G401 (cell line): Measurements from ENCODE around the gene MTA1. TPM values are rescaled to one million over a fixed set of nuclear protein-coding genes. Genes with fewer than 3 reads are reported as not detected.

Experiments used
- DNase-seq: peaks from one replicate; pipeline ENCODE4 v3.0.0-alpha.2; 2015; ENCODE audit warnings: low spot score
- in situ Hi-C: cut with HindIII; loops from 2 replicates; pipeline ENCODE4 v1.10.0; 2016; ENCODE audit warnings: low sequenced_read_pairs, mixed read lengths
- total RNA-seq: library from RNA; depleted of rRNA; stranded (reverse); fragments of >200 nt; shearing (Covaris generic); gene quantifications from 2 replicates; pipeline ENCODE4 v1.2.3, GENCODE V29; 2014

The MTA1 gene
- total RNA-seq, 1 experiment from 2014 or later = 55.1 TPM

GRCh38 chr14:105385698-105386365 lies 33.8 kb upstream of the MTA1 start:
- no peak for DNase-seq
- in situ Hi-C loops = no loop called here

- in situ Hi-C loops = no loop called here
- no peak for DNase-seq
Measured at GRCh38 chr14:105386581-105387529, 32.8 kb upstream of the MTA1 start.

DNA sequence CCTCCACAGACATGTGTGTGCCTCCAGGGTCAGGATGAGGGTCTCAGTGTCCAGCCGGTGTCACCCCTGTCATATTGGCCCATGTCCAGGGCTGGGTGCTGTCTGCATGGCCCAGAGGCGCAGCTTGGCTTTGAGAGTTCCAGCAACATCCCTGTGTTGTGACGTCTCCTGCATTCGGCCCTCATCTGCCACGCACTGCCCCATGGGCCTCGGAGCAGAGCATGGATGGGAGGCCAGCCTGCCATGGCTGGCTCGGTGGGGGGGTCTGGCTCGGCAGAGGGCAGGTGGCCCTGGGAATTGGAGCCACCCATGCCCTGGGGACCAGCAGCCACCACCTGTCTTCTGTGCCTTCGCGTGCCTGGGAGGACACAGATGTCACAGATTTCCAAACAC lies 32.1 kb upstream of the MTA1 start:
- in situ Hi-C loops = no loop called here
- DNase-seq = no peak

GRCh38 chr14:105388110-105388951 lies 31.3 kb upstream of the MTA1 start:
- in situ Hi-C loops = no loop called here
- no peak for DNase-seq

GRCh38 chr14:105388976-105389375 lies 30.7 kb upstream of the MTA1 start:
- in situ Hi-C loops = no loop called here

DNA sequence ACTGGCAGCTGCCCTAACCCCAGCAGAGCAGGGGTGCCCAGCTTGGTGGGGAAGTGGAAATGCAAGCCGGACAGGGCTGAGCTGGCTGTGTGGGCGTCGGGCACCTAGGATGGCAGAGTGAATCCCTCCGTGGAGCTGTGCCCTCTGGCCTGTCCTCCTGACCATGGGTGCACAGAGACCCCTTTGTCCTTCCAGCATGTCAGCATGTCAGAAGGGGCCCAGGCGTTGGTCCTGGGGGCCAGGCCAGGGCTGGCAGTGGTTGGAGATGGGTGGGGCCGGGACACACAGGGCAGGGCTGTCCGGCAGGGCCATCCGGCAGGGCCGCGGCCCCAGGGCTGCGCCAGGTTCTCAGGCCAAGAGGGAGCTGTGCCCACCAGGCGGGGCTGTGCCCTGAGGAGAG lies 30.1 kb upstream of the MTA1 start:
- in situ Hi-C loops = no loop called here
- no peak for DNase-seq

More at GRCh38 chr14:105388976-105389375, 30.7 kb upstream of the MTA1 start:
- no peak for DNase-seq

GRCh38 chr14:105389976-105390848 lies 29.4 kb upstream of the MTA1 start:
- in situ Hi-C loops = no loop called here
- DNase-seq = no peak

DNA sequence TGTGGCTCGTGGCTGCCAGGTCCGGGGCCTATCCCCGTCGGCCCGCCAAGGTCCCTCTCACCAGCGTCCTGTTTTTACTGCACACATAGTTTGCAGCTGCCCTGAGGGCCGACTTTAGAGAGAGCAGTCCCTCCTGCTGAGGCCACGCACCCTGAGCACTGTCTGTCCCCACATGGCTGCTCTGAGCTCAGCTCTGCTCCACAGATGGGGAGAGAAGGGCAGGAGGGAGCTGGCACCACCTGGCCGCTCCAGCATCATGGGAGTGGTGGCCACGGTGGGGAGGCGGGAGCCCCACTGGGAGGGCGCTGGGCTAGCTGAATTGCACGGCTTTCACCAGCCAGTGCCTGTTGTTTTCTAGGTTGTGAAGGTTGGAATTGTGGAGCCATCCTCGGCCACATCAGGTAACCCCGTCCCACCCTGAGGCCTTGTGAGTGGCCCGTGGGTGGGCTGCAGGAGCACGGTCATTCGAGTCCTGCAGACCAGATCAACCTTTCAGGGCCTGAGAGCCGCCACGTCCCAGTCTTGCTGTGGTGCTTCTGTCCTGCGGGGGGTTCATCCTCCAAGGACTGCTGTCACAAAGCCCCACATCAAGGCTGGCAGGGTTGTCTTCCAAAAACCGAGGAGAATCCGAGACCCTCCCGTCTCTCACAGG lies 28.7 kb upstream of the MTA1 start:
- DNase-seq = no peak
- in situ Hi-C loops = no loop called here

DNA sequence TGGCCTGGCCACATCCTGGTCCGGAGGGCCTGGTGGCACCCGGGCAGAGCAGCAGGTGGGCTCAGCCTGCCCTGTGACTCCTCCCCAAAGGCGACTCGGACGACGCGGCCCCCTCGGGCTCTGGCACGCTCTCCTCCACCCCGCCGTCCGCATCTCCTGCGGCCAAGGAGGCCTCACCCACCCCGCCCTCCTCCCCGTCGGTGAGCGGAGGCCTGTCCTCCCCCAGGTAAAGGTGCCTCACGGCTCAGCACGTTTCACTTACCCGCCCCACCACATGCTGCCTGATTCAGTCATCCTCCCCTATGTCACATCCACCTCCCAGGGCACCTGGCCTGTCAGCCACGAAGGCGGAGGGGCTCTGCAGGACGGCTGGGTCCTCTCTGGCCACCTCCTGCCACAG lies 28.1 kb upstream of the MTA1 start:
- DNase-seq = no peak
- in situ Hi-C loops = no loop called here

DNA sequence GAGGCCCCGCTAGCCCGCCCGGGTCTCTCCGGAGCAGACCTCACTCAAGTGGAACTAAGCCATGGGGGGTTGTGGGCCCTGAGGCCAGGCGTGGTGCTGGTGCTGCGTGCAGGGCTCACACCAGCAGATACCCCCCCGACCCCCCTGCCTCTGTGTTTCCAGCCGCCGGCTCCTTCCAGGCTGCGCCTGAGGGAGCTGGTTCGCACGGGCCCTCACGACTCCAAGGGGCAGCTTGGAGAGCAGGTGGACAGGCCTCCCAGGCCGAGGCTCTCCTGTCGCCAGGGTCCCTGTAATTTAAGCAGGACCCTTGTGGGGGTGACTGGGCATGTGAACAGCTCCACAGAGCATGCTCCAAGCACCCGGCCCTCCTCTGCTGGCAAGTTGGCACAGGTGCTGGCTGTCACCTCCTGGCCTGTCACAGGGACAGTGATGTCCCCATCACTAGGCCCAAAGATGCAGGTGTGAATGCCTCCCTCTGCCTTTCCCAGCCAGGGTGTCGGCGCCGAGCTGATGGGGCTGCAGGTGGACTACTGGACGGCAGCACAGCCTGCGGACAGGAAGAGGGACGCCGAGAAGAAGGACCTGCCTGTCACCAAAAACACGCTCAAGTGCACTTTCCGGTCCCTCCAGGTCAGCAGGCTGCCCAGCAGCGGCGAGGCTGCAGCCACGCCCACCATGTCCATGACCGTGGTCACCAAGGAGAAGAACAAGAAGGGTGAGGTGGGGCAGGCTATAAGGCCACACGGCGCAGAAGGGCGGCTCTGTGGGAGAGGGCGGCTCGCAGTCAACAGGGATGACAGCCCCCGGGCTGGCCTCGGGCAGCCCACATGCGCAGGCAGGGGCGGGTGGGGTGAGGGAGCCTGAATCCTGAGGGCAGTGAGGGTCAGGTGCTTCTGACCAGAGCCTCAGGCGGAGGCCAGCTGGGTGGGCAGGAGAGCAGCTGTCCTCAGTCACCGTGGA lies 27.2 kb upstream of the MTA1 start:
- no peak for DNase-seq
- in situ Hi-C loops = no loop called here

DNA sequence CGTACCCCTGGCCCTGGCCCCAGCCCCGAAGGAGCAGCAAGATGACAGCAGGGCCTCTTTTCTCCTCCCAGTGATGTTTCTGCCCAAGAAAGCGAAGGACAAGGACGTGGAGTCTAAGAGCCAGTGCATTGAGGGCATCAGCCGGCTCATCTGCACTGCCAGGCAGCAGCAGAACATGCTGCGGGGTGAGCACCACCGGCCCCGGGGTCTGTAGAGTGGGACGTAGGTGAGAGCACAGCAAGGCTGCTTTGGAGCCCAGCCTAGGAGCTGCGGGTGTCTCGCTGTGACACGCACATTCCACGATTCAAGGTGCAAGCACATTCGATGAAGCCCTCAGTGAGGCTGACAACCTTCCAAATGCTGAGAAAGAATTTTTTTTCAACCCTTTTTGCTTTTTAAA lies 26.5 kb upstream of the MTA1 start:
- in situ Hi-C loops = no loop called here
- no peak for DNase-seq

- DNase-seq = no peak
- in situ Hi-C loops = no loop called here
Measured at GRCh38 chr14:105394714-105395537, 24.7 kb upstream of the MTA1 start.

- in situ Hi-C loops = no loop called here
- DNase-seq = no peak
Measured at GRCh38 chr14:105395538-105395854, 24.1 kb upstream of the MTA1 start.

DNA sequence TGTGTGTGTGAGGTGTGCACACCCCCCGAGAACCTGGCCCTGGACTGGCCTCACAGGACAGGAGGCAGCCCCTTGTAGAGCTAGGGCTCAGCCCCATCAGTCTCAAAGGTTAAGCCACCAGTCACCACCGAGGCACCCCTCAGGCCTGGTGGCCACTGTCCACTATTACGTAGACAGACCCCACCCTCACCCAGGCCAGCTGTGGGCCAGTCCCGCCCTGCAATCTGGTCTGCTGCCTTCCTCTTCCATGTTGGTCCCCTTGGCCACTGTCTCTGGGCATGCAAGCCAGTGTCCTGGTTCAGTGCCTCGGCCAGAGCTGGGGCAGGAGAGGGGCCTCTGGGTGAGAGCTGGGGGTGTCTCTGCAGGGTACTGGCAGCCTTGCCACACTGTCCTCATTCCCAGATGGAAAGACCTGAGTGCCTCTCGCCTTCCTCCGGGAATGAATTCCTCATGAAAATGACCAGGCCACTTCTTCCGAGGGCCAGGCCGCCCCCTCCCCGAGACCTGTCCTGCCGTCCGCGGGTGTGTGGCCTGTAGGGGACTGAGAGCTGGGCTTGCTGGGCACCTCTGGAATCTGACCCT lies 22.2 kb upstream of the MTA1 start:
- in situ Hi-C loops = no loop called here
- DNase-seq = no peak

DNA sequence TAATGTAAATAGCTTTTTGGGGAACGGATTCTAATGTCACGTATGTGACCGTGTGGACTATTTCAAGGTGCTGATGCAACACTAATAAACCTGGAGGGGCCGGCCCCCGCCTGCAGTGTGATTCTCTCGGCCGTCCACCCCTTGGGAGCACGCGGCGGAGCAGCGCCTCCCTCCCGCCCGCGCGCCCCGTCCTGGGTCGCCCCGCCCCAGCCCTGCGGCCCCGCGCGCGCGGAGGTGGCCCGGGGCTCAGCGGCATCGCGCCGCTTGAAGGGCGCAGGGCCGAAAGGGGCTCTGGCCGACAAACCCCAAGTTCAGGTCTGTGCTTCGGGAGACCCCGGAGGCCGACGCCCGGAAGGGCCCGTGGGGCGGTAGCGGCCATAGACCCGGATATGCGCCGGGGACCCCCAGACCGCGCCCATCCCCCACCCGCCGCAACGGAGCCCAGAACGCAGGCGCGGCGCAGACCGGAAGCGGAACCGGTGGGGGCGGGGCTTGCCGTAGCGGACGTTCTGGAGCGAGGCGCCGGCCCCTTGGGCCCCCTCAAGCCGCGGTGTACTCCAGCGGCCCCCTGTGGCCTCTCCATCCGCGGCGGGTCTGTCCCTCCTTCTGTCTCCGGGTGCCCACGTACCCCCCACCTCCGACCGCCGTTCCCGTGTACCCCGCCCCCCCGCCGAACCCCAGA lies 21.4 kb upstream of the MTA1 start, which contains the start of gene TEX22:
Gene TEX22 (plus strand): TSS at position 495 of the 682 bp plus-strand sequence. CDS start 803 bp downstream, outside the sequence.
- DNase-seq = peak; percentile 73
- in situ Hi-C loops = no loop called here
